Spleen (tissue), 11 donors: ENCODE data around the gene TCTA. TPM values are rescaled to one million over a fixed set of nuclear protein-coding genes. Genes with fewer than 3 reads are reported as not detected.

Experiments used
- DNase-seq: peaks from one replicate; pipeline ENCODE4 v3.0.0-alpha.2; 2020
- H3K27ac ChIP-seq, 8 donors: fragments of 200-600 bp; sonication (generic) in 7 of 8; 1 replicate in 4 of 8; 2 replicates in 4 of 8; pipeline versions ENCODE4 v1.5.0 to v1.8.0; 2016 to 2021; ENCODE audit warnings: inconsistent platforms in 4 of 8, mild to moderate bottlenecking in 4 of 8, moderate library complexity in 1 of 8
- H3K27me3 ChIP-seq, 7 donors: fragments of 200-600 bp; sonication (generic) in 6 of 7; replicated peaks in 1 of 7; 1 replicate in 4 of 7; 2 replicates in 3 of 7; pipeline versions ENCODE4 v1.5.0 to v1.8.0; 2016 to 2021; ENCODE audit warnings: inconsistent platforms in 3 of 7, mild to moderate bottlenecking in 1 of 7
- H3K36me3 ChIP-seq, 6 donors: fragments of 200-600 bp; sonication (generic) in 5 of 6; 1 replicate in 4 of 6; 2 replicates in 2 of 6; pipeline versions ENCODE4 v1.5.0 to v1.8.0; 2016 to 2021; ENCODE audit warnings: inconsistent platforms in 2 of 6
- H3K4me1 ChIP-seq, 6 donors: fragments of 200-600 bp; sonication (generic) in 5 of 6; 1 replicate in 3 of 6; 2 replicates in 3 of 6; pipeline versions ENCODE4 v1.5.0 to v1.8.0; 2016 to 2021; ENCODE audit warnings: inconsistent platforms in 3 of 6
- H3K4me3 ChIP-seq, 8 donors: fragments of 200-600 bp; sonication (generic) in 7 of 8; 1 replicate in 4 of 8; 2 replicates in 4 of 8; pipeline versions ENCODE4 v1.5.0 to v1.8.0; 2016 to 2021; ENCODE audit warnings: inconsistent platforms in 4 of 8, mild to moderate bottlenecking in 4 of 8, moderate library complexity in 2 of 8
- H3K9me3 ChIP-seq, 8 donors: fragments of 200-600 bp; sonication (generic) in 7 of 8; 1 replicate in 4 of 8; 2 replicates in 4 of 8; pipeline versions ENCODE4 v1.5.0 to v1.8.0; 2016 to 2021; ENCODE audit warnings: inconsistent platforms in 4 of 8
- POLR2A ChIP-seq, 3 donors: fragments of 450-650 bp; IDR thresholded peaks; one replicate each; pipeline ENCODE4 v1.5.1; 2017; ENCODE audit warnings: antibody characterized with exemption in 3 of 3, mild to moderate bottlenecking in 1 of 3
- POLR2AphosphoS5 ChIP-seq, 3 donors: sonication (generic); formaldehyde crosslinking; IDR thresholded peaks; one replicate each; pipeline ENCODE4 v1.5.1; 2017; ENCODE audit warnings: antibody characterized with exemption in 3 of 3
- WGBS, 5 donors: extraction: QIAGEN DNeasy Blood & Tissue Kit in 3 of 5; methylation state at CpG; one replicate each; pipeline versions ENCODE4 v1.1.5 to v1.1.7; 2013 to 2018; 5-methylcytosine and 5-hydroxymethylcytosine counted together
- intact Hi-C: fragments of 100-400 bp; cut with DNase I; formaldehyde crosslinking; loops from one replicate; pipeline ENCODE4 v1.15.0; 2023; ENCODE audit warnings: low total_unique reads
- polyA plus RNA-seq, 3 donors: library from polyadenylated mRNA; stranded (reverse); fragments of 200-250 nt; gene quantifications; one replicate each; pipeline ENCODE4 v1.2.1, GENCODE V29; 2013
- total RNA-seq, 7 donors: library from RNA; depleted of rRNA in 3 of 7; stranded (reverse); fragments of >200 nt in 3 of 7; fragmentation: NEBNext Ultra II Directional in 4 of 7; extraction: Animal tissue kit (Norgen Biotek cat#: 25700) in 4 of 7; gene quantifications; one replicate each; pipeline versions ENCODE4 v1.1.0 to v1.2.1, GENCODE V29; 2016 to 2021
- TF ChIP-seq, protein P1 (sequence below), 11 experiments: fragments of 200-600 bp in 7 of 11; fragments of 450-650 bp in 4 of 11; sonication (generic) in 4 of 11; IDR thresholded peaks in 8 of 11; conservative IDR thresholded peaks in 3 of 11; 1 replicate in 7 of 11; 2 replicates in 4 of 11; pipeline versions ENCODE4 v1.4.0 to v1.8.0; 2016 to 2021; ENCODE audit warnings: antibody characterized with exemption in 11 of 11, inconsistent platforms in 4 of 11, mild to moderate bottlenecking in 1 of 11
- donor health status: healthy with polysubstance abuse.
- donor health status: DM: no; HTN: no; CAD: no; lungs with moderate emphysema.
- donor health status: DM: no; HTN: no; CAD: no.
- donor health status: Bipolar disorder and iron deficiency.
- donor health status: healthy.
- donor health status: DM: no; HTN: no; CAD: no.
- donor health status: DM: yes; HTN: yes; CAD: no.

TCTA gene
- total and polyA plus RNA-seq, 10 donors, result 18.2 to 39.4 (median 27.8) TPM

DNA sequence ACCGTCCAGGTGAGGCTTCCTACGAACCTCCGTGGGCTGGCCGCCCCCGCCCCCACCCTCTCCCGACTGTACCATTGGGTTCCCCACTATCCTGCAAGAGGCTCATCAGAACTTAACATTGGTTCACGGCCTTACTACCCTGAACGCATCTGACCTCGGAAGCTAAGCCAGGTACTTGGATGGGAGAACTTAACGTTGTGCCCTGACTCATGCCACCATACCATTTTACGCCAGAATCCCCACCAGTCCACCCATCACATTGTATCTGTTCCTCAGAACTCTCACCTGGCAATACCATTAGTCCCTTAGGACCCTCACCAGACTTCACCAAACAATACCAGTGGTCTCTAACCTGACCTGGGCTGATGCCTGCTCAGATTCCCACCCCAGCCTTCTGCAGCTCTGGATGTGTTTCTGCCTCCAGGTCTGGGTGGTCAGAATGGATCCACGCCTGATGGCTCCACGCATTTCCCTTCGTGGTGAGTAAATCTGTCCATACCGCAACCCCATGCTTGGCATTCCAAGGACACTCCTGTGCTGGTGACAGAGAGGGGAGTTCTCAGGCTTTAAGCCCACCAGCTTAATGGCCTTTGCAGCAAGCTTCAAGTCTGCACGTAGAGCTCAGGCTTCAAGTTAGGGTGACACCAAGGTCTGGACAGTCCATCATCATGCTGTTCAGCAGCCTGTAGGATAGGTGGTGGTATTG lies 562 bp downstream of the TCTA start:
- peak overlapping the region; percentile 61 to 92 (median 78) for H3K4me3 ChIP-seq
- TF ChIP-seq POLR2A (IDR thresholded peaks at IDR 0.05), result no peak
- TF ChIP-seq POLR2AphosphoS5 (IDR thresholded peaks at IDR 0.05), result no peak
- H3K4me1 ChIP-seq, result peaks cover 65 to 87% (median 82%) of the 10 kb centered on the region in 6 donors
- peak overlapping the region; percentile 93 to 100 (median 98) for H3K27ac ChIP-seq
- peaks cover 0 to 41% (median 9%) of the 10 kb centered on the region in 6 donors for H3K36me3 ChIP-seq
- no peaks in the 10 kb centered on the region for H3K27me3 ChIP-seq
- peak; percentile 69 for DNase-seq
- H3K9me3 ChIP-seq, result no peaks in the 10 kb centered on the region
- 28 to 59% (median 31%) methylated on average over 10 to 16 of the region's 16 CpGs for WGBS, 5 donors
- intact Hi-C loops, result loop anchor here (5.0 kb wide), 1 partner anchor 70 kb away; the partner anchor contains the start of gene USP4

DNA sequence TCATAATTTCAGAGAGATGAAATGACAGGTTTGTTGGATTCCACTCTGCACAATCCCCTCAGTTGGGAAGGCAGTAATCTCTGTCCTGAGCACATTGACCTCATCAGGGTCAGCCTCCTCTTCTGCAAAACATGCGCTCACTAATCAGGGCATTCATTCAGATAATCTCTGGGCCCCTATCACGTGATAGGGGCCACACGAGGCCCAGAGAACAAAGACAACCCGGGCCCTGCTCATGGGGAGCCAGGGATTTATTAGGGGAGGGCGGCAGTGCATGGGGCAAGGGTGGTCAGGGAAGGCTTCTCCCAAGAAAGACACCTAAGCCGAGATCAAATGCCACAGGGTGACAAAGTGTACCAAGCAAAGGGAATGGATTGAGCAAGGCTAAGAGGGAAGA lies 1.1 kb downstream of the TCTA start:
- peaks cover 60 to 87% (median 80%) of the 10 kb centered on the region in 6 donors for H3K4me1 ChIP-seq
- H3K27me3 ChIP-seq, result no peaks in the 10 kb centered on the region
- no peaks in the 10 kb centered on the region for H3K9me3 ChIP-seq
- intact Hi-C loops, result loop anchor here (5.0 kb wide), 1 partner anchor 71 kb away; the partner anchor contains the start of gene USP4
- H3K27ac ChIP-seq, result peak overlapping the region in 7 of 8 donors; percentile 30 to 100 (median 99)
- DNase-seq, result peak; percentile 70
- H3K4me3 ChIP-seq, result peak overlapping the region in 6 of 8 donors; percentile 73 to 92 (median 82)
- H3K36me3 ChIP-seq, result peaks cover 0 to 46% (median 9%) of the 10 kb centered on the region in 6 donors
- no peak for TF ChIP-seq POLR2AphosphoS5 (IDR thresholded peaks at IDR 0.05)
- TF ChIP-seq, protein P1, sequence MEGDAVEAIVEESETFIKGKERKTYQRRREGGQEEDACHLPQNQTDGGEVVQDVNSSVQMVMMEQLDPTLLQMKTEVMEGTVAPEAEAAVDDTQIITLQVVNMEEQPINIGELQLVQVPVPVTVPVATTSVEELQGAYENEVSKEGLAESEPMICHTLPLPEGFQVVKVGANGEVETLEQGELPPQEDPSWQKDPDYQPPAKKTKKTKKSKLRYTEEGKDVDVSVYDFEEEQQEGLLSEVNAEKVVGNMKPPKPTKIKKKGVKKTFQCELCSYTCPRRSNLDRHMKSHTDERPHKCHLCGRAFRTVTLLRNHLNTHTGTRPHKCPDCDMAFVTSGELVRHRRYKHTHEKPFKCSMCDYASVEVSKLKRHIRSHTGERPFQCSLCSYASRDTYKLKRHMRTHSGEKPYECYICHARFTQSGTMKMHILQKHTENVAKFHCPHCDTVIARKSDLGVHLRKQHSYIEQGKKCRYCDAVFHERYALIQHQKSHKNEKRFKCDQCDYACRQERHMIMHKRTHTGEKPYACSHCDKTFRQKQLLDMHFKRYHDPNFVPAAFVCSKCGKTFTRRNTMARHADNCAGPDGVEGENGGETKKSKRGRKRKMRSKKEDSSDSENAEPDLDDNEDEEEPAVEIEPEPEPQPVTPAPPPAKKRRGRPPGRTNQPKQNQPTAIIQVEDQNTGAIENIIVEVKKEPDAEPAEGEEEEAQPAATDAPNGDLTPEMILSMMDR (IDR thresholded peaks at IDR 0.05 in 8 of 11, conservative IDR thresholded peaks at IDR 0.05 in 3 of 11), result no peak
- 75 to 93% (median 91%) methylated on average over 6 of the region's 6 CpGs for WGBS, 5 donors

DNA sequence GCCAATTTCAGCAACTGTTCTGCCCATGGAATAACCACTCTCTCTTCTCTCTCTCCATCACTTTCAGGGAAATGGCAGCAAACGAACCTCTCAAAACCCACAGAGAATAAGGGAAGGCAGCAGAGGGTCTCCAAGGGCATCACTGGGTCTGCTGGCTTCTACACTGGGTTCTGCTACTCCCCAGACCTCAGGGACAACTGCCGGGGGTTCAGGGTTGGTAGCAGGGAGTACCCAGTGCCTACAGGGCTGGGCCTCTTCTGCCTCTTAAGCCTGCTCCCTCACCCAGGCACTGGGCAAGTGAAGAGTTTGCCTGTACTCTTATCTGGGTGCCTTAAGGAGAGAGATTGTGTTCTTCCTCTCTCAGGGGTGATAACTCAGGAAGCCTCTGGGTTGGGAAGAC lies 2.5 kb downstream of the TCTA start:
- WGBS, 5 donors, result 79 to 95% (median 92%) methylated on average over 2 of the region's 2 CpGs

DNA sequence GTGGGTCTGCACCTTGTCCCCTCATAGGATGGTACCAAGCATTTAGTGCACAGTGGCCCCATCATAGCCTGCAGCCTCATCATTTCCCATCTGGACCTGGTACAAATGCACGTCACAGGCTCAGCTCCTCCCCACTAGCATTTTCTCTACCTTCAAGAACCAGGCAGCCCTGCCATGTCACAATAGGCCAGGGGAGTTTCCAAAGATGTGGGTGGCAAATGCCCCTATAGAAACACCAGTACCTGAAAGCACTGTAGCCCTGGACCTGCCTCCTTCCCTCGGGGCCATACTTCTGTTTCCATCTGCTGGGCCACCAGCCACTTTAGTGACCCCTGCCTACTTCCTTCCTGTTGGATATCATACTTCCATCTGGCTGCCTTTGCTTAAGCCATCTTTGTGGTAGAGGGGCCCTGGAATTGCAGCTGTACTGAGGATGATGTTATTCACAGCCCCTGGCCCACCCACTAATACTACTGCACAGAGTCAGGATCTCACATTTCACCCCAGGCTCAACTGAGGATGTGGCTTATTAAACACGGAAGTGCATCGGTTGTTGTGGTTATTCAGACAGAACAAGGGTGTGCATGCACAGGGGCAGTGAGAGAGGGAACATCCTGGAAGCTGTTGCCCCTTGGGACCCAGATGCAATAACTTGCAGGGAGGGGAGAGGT lies 3.8 kb downstream of the TCTA start:
- H3K4me1 ChIP-seq, result peaks cover 40 to 73% (median 56%) of the 10 kb centered on the region in 6 donors
- H3K4me3 ChIP-seq, result peak overlapping the region in 2 of 8 donors; percentile 3 to 50
- peaks cover 0 to 59% (median 9%) of the 10 kb centered on the region in 6 donors for H3K36me3 ChIP-seq
- H3K9me3 ChIP-seq, result no peaks in the 10 kb centered on the region
- WGBS, 5 donors, result 6 to 19% (median 11%) methylated on average over 4 of the region's 4 CpGs
- peak; percentile 87 for DNase-seq
- H3K27ac ChIP-seq, result peak overlapping the region; percentile 61 to 100 (median 86)
- H3K27me3 ChIP-seq, result no peaks in the 10 kb centered on the region
- intact Hi-C loops, result no loop called here
- TF ChIP-seq POLR2A (IDR thresholded peaks at IDR 0.05) (no peak), POLR2AphosphoS5 (IDR thresholded peaks at IDR 0.05) (peak in 2 of 3 donors; percentile 43 to 86)
- TF ChIP-seq, protein P1 (IDR thresholded peaks at IDR 0.05 in 8 of 11, conservative IDR thresholded peaks at IDR 0.05 in 3 of 11), result no peak

More for the DNA sequence above, 2.5 kb downstream of the TCTA start:
- H3K9me3 ChIP-seq, result no peaks in the 10 kb centered on the region
- peak overlapping the region in 1 of 8 donors; percentile 50 for H3K4me3 ChIP-seq
- intact Hi-C loops, result loop anchor here (5.0 kb wide), 1 partner anchor 72 kb away; the partner anchor contains the start of gene USP4
- DNase-seq, result peak; percentile 68
- H3K27me3 ChIP-seq, result no peaks in the 10 kb centered on the region
- peaks cover 48 to 84% (median 66%) of the 10 kb centered on the region in 6 donors for H3K4me1 ChIP-seq
- peak overlapping the region; percentile 61 to 100 (median 86) for H3K27ac ChIP-seq
- peaks cover 0 to 53% (median 9%) of the 10 kb centered on the region in 6 donors for H3K36me3 ChIP-seq
- TF ChIP-seq, protein P1 (IDR thresholded peaks at IDR 0.05 in 8 of 11, conservative IDR thresholded peaks at IDR 0.05 in 3 of 11), result no peak
- no peak for TF ChIP-seq POLR2A (IDR thresholded peaks at IDR 0.05)
- no peak for TF ChIP-seq POLR2AphosphoS5 (IDR thresholded peaks at IDR 0.05)
